GM19452 (cell line): ENCODE data around the gene ILKAP.

Experiments used
- ATAC-seq: cut with Tn5 transposase; IDR thresholded peaks from one replicate; pipeline ENCODE4 v1.9.1; 2021; ENCODE audit not compliant: unreplicated experiment

The ILKAP gene

GRCh38 chr2:238152771-238153688, 50.5 kb downstream of the ILKAP start:
- no peak for ATAC-seq

GRCh38 chr2:238151628-238152235, 51.8 kb downstream of the ILKAP start:
- no peak for ATAC-seq

- no peak for ATAC-seq
These were observed 52.3 kb downstream of the ILKAP start for GRCh38 chr2:238151205-238151604.

GRCh38 chr2:238150686-238151085, 52.8 kb downstream of the ILKAP start:
- ATAC-seq, result no peak

- no peak for ATAC-seq
These were observed 53.5 kb downstream of the ILKAP start for GRCh38 chr2:238149841-238150572.

GRCh38 chr2:238148981-238149380, 54.5 kb downstream of the ILKAP start:
- ATAC-seq, result no peak

GRCh38 chr2:238146884-238147544, 56.5 kb downstream of the ILKAP start:
- no peak for ATAC-seq

- ATAC-seq, result no peak
These were observed 57.6 kb downstream of the ILKAP start for GRCh38 chr2:238145851-238146250.

GRCh38 chr2:238145046-238145445, 58.4 kb downstream of the ILKAP start:
- ATAC-seq, result no peak

- no peak for ATAC-seq
These were observed 59.2 kb downstream of the ILKAP start for GRCh38 chr2:238144262-238144661.

- no peak for ATAC-seq
These were observed 60.1 kb downstream of the ILKAP start for GRCh38 chr2:238143239-238143951.

GRCh38 chr2:238142382-238143205, 60.9 kb downstream of the ILKAP start:
- no peak for ATAC-seq

- no peak for ATAC-seq
These were observed 61.8 kb downstream of the ILKAP start for GRCh38 chr2:238141541-238142318.

- no peak for ATAC-seq
These were observed 62.6 kb downstream of the ILKAP start for GRCh38 chr2:238140721-238141540.

- no peak for ATAC-seq
These were observed 63.5 kb downstream of the ILKAP start for GRCh38 chr2:238140040-238140439.

- no peak for ATAC-seq
These were observed 64.1 kb downstream of the ILKAP start for GRCh38 chr2:238139196-238140039.
